Glutamatergic neuron (in vitro differentiated cells): ENCODE results near the gene FAIM2. TPM values are rescaled to one million over a fixed set of nuclear protein-coding genes. Genes with fewer than 3 reads are reported as not detected.

Experiments used
- DNase-seq: peaks from one replicate; pipeline ENCODE4 v3.0.0; 2022
- H3K27ac Mint-ChIP-seq: one replicate; pipeline ENCODE4 v1.8.0; 2020; ENCODE audit warnings: mild to moderate bottlenecking, mixed read lengths, inconsistent platforms; ENCODE audit not compliant: unreplicated experiment
- H3K27me3 Mint-ChIP-seq: one replicate; pipeline ENCODE4 v1.8.0; 2020; ENCODE audit warnings: mild to moderate bottlenecking, moderate library complexity, mixed read lengths, inconsistent platforms; ENCODE audit not compliant: unreplicated experiment
- H3K36me3 Mint-ChIP-seq: one replicate; pipeline ENCODE4 v1.8.0; 2020; ENCODE audit warnings: mild to moderate bottlenecking, mixed read lengths, inconsistent platforms; ENCODE audit not compliant: unreplicated experiment
- H3K4me1 Mint-ChIP-seq: one replicate; pipeline ENCODE4 v1.8.0; 2020; ENCODE audit warnings: mild to moderate bottlenecking, low read depth, mixed read lengths, inconsistent platforms; ENCODE audit not compliant: unreplicated experiment
- H3K4me3 Mint-ChIP-seq: one replicate; pipeline ENCODE4 v1.8.0; 2020; ENCODE audit warnings: mild to moderate bottlenecking, mixed read lengths, inconsistent platforms; ENCODE audit not compliant: unreplicated experiment
- H3K9me3 Mint-ChIP-seq: one replicate; pipeline ENCODE4 v1.8.0; 2020; ENCODE audit warnings: mild to moderate bottlenecking, moderate library complexity, mixed read lengths, inconsistent platforms; ENCODE audit not compliant: unreplicated experiment
- total RNA-seq: library from RNA; stranded (reverse); fragmentation: NEBNext Ultra II Directional; extraction: Animal tissue kit (Norgen Biotek cat#: 25700); gene quantifications from one replicate; pipeline ENCODE4 v1.2.1, GENCODE V29; 2021; ENCODE audit not compliant: unreplicated experiment
- TF ChIP-seq, protein P1 (sequence below): fragments of 200-600 bp; sonication (generic); IDR thresholded peaks from one replicate; pipeline ENCODE4 v1.5.0; 2021; ENCODE audit not compliant: partially characterized antibody, unreplicated experiment

Gene FAIM2
- total RNA-seq, 1 donor from 2014 or later: 3.5 TPM

DNA sequence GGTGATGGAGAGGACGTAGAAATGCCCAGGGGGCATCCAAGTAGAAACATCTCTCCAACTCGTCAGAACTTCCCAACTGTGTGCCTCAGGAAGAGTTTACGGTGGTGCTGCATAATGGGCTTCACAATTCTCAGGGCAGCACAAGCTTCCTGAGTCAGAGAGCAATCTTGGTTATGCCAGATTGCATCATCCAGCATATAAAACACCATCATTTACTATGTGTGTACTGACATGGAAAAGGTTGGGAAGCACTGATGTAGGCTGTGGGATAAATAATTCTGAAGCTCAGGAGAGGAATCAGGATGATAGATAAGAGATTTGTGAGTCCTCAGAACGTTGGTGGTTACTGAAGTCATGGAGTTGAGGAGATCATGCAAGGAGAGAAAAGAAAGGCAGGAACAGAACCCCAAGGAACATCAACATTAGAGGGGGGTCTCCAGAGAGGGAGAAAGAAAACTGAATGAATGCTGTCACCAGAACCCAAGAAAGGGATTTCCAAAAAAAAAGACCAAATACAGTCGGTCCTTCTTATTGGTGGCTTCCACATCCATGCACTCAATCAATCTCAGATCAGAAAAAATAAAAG, 70.8 kb downstream of the FAIM2 start:
- TF ChIP-seq, protein P1, sequence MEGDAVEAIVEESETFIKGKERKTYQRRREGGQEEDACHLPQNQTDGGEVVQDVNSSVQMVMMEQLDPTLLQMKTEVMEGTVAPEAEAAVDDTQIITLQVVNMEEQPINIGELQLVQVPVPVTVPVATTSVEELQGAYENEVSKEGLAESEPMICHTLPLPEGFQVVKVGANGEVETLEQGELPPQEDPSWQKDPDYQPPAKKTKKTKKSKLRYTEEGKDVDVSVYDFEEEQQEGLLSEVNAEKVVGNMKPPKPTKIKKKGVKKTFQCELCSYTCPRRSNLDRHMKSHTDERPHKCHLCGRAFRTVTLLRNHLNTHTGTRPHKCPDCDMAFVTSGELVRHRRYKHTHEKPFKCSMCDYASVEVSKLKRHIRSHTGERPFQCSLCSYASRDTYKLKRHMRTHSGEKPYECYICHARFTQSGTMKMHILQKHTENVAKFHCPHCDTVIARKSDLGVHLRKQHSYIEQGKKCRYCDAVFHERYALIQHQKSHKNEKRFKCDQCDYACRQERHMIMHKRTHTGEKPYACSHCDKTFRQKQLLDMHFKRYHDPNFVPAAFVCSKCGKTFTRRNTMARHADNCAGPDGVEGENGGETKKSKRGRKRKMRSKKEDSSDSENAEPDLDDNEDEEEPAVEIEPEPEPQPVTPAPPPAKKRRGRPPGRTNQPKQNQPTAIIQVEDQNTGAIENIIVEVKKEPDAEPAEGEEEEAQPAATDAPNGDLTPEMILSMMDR: no peak
- no peak for DNase-seq
- Mint-ChIP-seq H3K36me3 (no peaks in the 10 kb centered on the region), H3K27me3 (peaks cover 2% of the 10 kb centered on the region), H3K4me1 (peaks cover 7% of the 10 kb centered on the region), H3K4me3 (no peak overlapping the region), H3K27ac (no peak overlapping the region), H3K9me3 (peaks cover 12% of the 10 kb centered on the region)

GRCh38 chr12:49831717-49832116, 72.0 kb downstream of the FAIM2 start:
- H3K9me3 Mint-ChIP-seq: peaks cover 12% of the 10 kb centered on the region
- H3K27me3 Mint-ChIP-seq: peaks cover 2% of the 10 kb centered on the region
- peaks cover 11% of the 10 kb centered on the region for H3K4me1 Mint-ChIP-seq
- no peak overlapping the region for H3K27ac Mint-ChIP-seq
- no peaks in the 10 kb centered on the region for H3K36me3 Mint-ChIP-seq
- TF ChIP-seq, protein P1: no peak
- no peak overlapping the region for H3K4me3 Mint-ChIP-seq
- no peak for DNase-seq

GRCh38 chr12:49828133-49829091, 75.3 kb downstream of the FAIM2 start, which contains the start of gene NCKAP5L:
TSS of gene NCKAP5L (minus strand) at chr12:49828413. CDS start at chr12:49804044, 24,369 bp downstream.
- Mint-ChIP-seq H3K27me3 (peaks cover 4% of the 10 kb centered on the region), H3K36me3 (no peaks in the 10 kb centered on the region), H3K9me3 (peaks cover 12% of the 10 kb centered on the region), H3K27ac (peak within 1 kb of the TSS; percentile 94), H3K4me3 (peak within 1 kb of the TSS; percentile 99), H3K4me1 (peaks cover 39% of the 10 kb centered on the region)
- peak; percentile 96 for DNase-seq
- TF ChIP-seq, protein P1: no peak

DNA sequence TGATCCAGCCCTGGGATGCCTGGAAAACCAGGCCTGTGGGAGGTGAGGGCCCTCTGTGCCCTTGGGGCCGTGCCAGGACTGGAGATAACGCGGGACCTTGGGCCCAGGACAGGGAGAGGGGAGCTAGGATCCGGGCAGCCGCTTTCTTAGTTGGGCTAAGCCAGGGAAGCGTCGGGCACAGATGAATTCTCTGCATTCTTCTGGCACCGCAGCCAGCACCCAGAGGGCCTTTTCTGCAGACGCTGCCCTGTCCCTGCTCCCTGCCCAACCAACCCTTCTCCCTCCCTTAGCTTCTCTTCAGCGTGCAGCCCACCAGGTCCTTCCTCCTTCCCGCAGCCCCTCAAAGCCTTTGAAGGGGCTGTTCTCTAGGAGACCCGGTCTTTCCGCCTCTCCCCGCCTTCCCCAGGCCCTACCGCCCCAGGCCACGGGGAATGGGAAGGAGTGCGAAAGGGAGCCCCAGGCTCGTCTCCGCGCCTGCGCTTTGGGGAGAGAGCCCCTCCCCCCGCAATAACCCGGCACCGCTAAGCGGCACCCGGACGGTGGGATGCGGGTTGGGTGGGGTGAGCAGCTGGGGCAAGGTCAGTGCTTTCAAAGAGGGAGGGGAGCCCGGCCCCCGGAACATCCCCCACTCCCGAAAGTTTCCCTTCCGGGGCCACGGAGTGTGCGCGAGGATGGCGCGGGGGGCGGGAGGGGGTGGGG, 76.2 kb downstream of the FAIM2 start:
- TF ChIP-seq, protein P1: no peak
- H3K27me3 Mint-ChIP-seq: peaks cover 4% of the 10 kb centered on the region

More for the DNA sequence above, 76.2 kb downstream of the FAIM2 start:
- Mint-ChIP-seq H3K4me1 (peaks cover 39% of the 10 kb centered on the region), H3K27ac (peak overlapping the region; percentile 90), H3K4me3 (peak overlapping the region; percentile 92), H3K9me3 (peaks cover 12% of the 10 kb centered on the region), H3K36me3 (no peaks in the 10 kb centered on the region)
- DNase-seq: peak; percentile 89
